CD4-positive, alpha-beta memory T cell (primary cell): Measurements from ENCODE around the gene ARMC2. TPM values are rescaled to one million over a fixed set of nuclear protein-coding genes. Genes with fewer than 3 reads are reported as not detected.
A peak's percentile ranks its signal among the peaks of the same experiment; 100 is the strongest.
"Not testable (repeated sequence)": the region's sequence is repeated elsewhere in the genome, so short reads cannot be mapped to it uniquely, and the experiment has no call there.

ENCODE experiments used
- CTCF ChIA-PET: fragments of 350-600 bp; sonication (Branson Sonifier 250); formaldehyde crosslinking; loops from one replicate; lab custom pipeline; 2021; ENCODE audit warnings: inconsistent platforms; ENCODE audit not compliant: partially characterized antibody; lab: Charles Lee
- POLR2A ChIA-PET: fragments of 350-600 bp; sonication (Branson Sonifier 250); formaldehyde crosslinking; loops from one replicate; lab custom pipeline; 2021; ENCODE audit not compliant: partially characterized antibody; lab: Charles Lee
- DNase-seq, 5 donors: peaks; one replicate each; pipeline versions ENCODE4 v3.0.0 to v3.0.0-alpha.2; 2020 to 2022; ENCODE audit warnings: mixed read lengths in 1 of 5
- H3K27ac ChIP-seq: one replicate; pipeline ENCODE4 v1.7.0; 2013; ENCODE audit warnings: low read depth, low read length
- H3K27me3 ChIP-seq: 2 replicates; pipeline ENCODE4 v1.7.0; 2013; ENCODE audit warnings: mild to moderate bottlenecking, low read length, moderate library complexity; ENCODE audit not compliant: insufficient read depth
- H3K36me3 ChIP-seq: 2 replicates; pipeline ENCODE4 v1.7.0; 2013; ENCODE audit warnings: mild to moderate bottlenecking, low read length, moderate library complexity; ENCODE audit not compliant: insufficient read depth
- H3K4me1 ChIP-seq: 2 replicates; pipeline ENCODE4 v1.7.0; 2013; ENCODE audit warnings: mild to moderate bottlenecking, low read length, moderate library complexity; ENCODE audit not compliant: insufficient read depth
- H3K4me3 ChIP-seq, 2 donors: one replicate each; pipeline ENCODE4 v1.7.0; 2013; ENCODE audit warnings: low read length in 2 of 2, mild to moderate bottlenecking in 1 of 2
- H3K9me3 ChIP-seq, 2 donors: one replicate each; pipeline ENCODE4 v1.7.0; 2013; ENCODE audit warnings: low read length in 2 of 2, control low read depth in 1 of 2; ENCODE audit not compliant: control insufficient read depth in 1 of 2
- H3K27ac Mint-ChIP-seq, 7 donors: one replicate each; pipeline ENCODE4 v1.8.0; 2020 to 2021; ENCODE audit warnings: mixed read lengths in 7 of 7, mild to moderate bottlenecking in 6 of 7, inconsistent platforms in 3 of 7, moderate library complexity in 3 of 7
- H3K27me3 Mint-ChIP-seq, 2 donors: one replicate each; pipeline ENCODE4 v1.8.0; 2020 to 2021; ENCODE audit warnings: mixed read lengths in 2 of 2
- H3K36me3 Mint-ChIP-seq, 2 donors: one replicate each; pipeline ENCODE4 v1.8.0; 2020 to 2021; ENCODE audit warnings: mixed read lengths in 2 of 2, inconsistent platforms in 1 of 2, mild to moderate bottlenecking in 1 of 2
- H3K4me1 Mint-ChIP-seq, 4 donors: one replicate each; pipeline ENCODE4 v1.8.0; 2020 to 2021; ENCODE audit warnings: mixed read lengths in 4 of 4, mild to moderate bottlenecking in 1 of 4
- H3K4me3 Mint-ChIP-seq, 8 donors: one replicate each; pipeline ENCODE4 v1.8.0; 2020 to 2021; ENCODE audit warnings: mixed read lengths in 8 of 8, mild to moderate bottlenecking in 7 of 8, moderate library complexity in 6 of 8, inconsistent platforms in 3 of 8
- H3K9me3 Mint-ChIP-seq, 8 donors: one replicate each; pipeline ENCODE4 v1.8.0; 2020 to 2021; ENCODE audit warnings: mixed read lengths in 8 of 8, mild to moderate bottlenecking in 5 of 8, inconsistent platforms in 3 of 8, moderate library complexity in 1 of 8
- intact Hi-C: fragments of 100-400 bp; cut with micrococcal nuclease; formaldehyde crosslinking; loops from one replicate; pipeline ENCODE4 v1.15.1; 2023
- polyA plus RNA-seq, 2 donors: library from polyadenylated mRNA; unstranded; fragments of 300-500 nt; fragmentation: Illumina TruSeq; gene quantifications; one replicate each; pipeline ENCODE4 v1.2.3, GENCODE V29; 2021
- total RNA-seq, 2 experiments: library from RNA; stranded (reverse); gene quantifications; one replicate each; pipeline ENCODE4 v1.2.3, GENCODE V29; 2021

ARMC2 gene
- total and polyA plus RNA-seq, 4 experiments from 2014 or later: 3.2 to 11.2 (median 7.0) TPM

DNA sequence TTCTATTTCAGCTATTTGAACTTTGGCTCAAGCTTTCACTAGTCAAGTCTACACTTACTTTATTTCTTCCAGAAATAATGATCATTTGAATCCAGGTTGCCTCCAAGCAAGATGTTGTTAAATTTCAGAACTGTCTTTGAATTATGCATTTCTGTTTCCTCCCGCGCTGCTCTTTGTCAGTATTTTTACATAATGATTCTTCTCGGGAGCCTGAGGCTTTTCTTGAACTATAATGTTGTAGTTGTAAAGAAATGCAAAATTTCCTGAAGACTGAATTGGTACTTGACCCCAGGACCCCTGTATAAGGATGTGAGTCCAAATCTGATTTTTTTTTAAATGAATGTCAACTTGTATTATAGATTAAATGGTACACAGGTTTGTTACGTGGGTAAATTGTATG lies 80.4 kb downstream of the ARMC2 start:
- no peaks in the 10 kb centered on the region for H3K27me3 Mint-ChIP-seq
- POLR2A ChIA-PET: no interaction called here

DNA sequence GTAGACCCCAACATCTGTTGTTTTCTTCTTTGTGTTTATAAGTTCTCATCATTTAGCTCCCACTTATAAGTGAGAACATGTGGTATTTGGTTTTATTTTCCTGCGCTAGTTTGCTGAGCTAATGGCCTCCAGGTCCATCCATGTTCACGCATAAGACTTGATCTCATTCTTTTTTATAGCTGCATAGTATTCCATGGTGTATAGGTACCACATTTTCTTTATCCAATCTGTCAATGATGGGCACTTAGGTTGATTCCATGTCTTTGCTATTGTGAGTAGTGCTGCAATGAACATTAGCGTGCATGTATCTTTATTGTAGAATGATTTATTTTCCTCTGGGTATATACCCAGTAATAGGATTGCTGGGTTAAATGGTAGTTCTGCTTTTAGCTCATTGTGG lies 82.9 kb downstream of the ARMC2 start:
- H3K36me3 ChIP-seq, H3K27me3 ChIP-seq, H3K4me3 ChIP-seq, H3K36me3 Mint-ChIP-seq, H3K4me1 Mint-ChIP-seq, H3K9me3 ChIP-seq, H3K27me3 Mint-ChIP-seq, H3K9me3 Mint-ChIP-seq, H3K4me3 Mint-ChIP-seq, DNase-seq, intact Hi-C loops, H3K4me1 ChIP-seq, H3K27ac ChIP-seq, POLR2A ChIA-PET: not testable (repeated sequence)
- CTCF ChIA-PET: interaction anchor here (0.7 to 2.0 kb wide), 2 partner anchors 12 to 41 kb away, joined by 3 to 11 read pairs; no protein-coding TSS in a partner anchor
- H3K27ac Mint-ChIP-seq: peak overlapping the region in 1 of 7 donors; percentile 23

More for the DNA sequence above, 80.4 kb downstream of the ARMC2 start:
- peaks cover 0 to 6% (median under 1%) of the 10 kb centered on the region in 8 donors for H3K9me3 Mint-ChIP-seq
- H3K36me3 Mint-ChIP-seq: peaks cover 0 to 5% of the 10 kb centered on the region in 2 donors
- Histone ChIP-seq H3K4me1 (peaks cover 16% of the 10 kb centered on the region), H3K36me3 (no peaks in the 10 kb centered on the region), H3K27me3 (no peaks in the 10 kb centered on the region), H3K9me3 (no peaks in the 10 kb centered on the region), H3K27ac (no peak overlapping the region), H3K4me3 (no peak overlapping the region)
- H3K27ac Mint-ChIP-seq: no peak overlapping the region
- CTCF ChIA-PET: interaction anchor here (1.8 kb wide), 1 partner anchor 35 kb away, joined by 5 read pairs; no protein-coding TSS in a partner anchor
- H3K4me3 Mint-ChIP-seq: no peak overlapping the region
- H3K4me1 Mint-ChIP-seq: peaks cover 11 to 23% (median 15%) of the 10 kb centered on the region in 4 donors
- DNase-seq: no peak
- intact Hi-C loops: no loop called here

DNA sequence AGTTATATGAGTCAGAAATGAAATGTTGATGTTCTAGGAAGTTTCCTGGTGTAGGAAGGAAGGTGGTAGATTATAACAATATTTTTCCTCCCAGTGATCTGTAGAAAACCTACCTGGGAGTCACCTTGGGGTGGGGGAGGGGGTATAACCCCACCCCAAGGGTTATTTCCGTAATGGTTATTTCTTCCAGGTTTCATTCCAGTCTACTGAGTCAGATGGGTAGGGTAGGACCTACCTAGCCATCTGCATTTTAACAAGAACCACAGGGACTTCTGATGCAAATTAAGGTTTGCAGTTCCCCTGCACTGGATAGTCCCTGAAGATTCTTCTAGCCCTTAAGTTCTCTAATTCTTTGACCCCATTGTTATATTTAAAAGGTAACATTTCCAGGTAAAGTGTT lies 88.9 kb downstream of the ARMC2 start:
- H3K4me1 Mint-ChIP-seq: peaks cover 6 to 23% (median 14%) of the 10 kb centered on the region in 4 donors
- intact Hi-C loops: no loop called here
- Histone ChIP-seq H3K9me3 (no peaks in the 10 kb centered on the region), H3K4me3 (no peak overlapping the region), H3K27me3 (no peaks in the 10 kb centered on the region), H3K27ac (no peak overlapping the region), H3K36me3 (no peaks in the 10 kb centered on the region), H3K4me1 (peaks cover 12% of the 10 kb centered on the region)
- ChIA-PET CTCF (no interaction called here), POLR2A (no interaction called here)
- H3K36me3 Mint-ChIP-seq: peaks cover 0 to 4% of the 10 kb centered on the region in 2 donors
- no peak overlapping the region for H3K4me3 Mint-ChIP-seq
- no peaks in the 10 kb centered on the region for H3K27me3 Mint-ChIP-seq
- no peak overlapping the region for H3K27ac Mint-ChIP-seq
- no peak for DNase-seq
- peaks cover 0 to 4% (median 0%) of the 10 kb centered on the region in 8 donors for H3K9me3 Mint-ChIP-seq

DNA sequence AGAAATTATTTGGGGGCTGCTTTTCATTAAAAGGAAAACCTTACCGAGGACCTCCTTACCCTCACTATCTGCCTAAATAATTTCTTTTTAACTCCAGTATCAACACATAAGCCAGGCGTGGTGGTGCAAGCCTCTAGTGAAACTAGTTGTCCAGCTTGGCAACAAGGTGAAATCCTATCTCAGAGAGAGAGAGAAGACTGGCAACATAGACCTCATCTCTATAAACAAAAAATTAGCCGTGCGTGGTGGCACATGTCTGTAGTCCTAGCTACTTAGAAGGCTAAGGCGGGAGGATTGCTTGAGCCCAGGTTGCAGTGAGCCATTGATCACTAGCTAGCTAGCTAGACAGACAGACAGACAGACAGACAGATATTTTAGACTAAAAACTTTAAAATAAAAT lies 92.5 kb downstream of the ARMC2 start:
- POLR2A ChIA-PET: interaction anchor here (0.6 to 1.4 kb wide), 3 partner anchors 17 to 130 kb away, joined by 3 read pairs; no protein-coding TSS in a partner anchor

DNA sequence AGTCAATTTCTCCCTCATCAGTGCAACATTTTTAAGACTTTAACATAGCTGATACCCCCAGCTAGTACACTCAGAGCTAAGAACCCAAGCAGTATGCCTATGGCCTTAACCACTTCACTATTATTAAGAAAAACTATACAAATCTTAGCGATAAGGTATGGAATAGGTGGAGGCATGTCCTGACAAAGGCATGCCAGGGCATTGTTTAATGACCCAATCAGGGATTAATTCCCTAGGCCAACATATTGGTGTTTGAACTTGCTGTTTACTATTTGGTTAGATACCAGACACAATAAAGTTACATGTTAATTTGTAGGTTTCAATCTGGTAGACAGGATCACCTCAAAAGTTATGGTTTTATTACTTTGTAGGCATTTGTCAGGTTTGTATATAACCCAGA lies 93.1 kb downstream of the ARMC2 start:
- intact Hi-C loops: loop anchor here (5.0 kb wide), 3 partner anchors 39 to 384 kb away; no protein-coding TSS in a partner anchor
- Mint-ChIP-seq H3K27ac (peak overlapping the region in 2 of 7 donors; percentile 1 to 22), H3K4me1 (peaks cover 15 to 61% (median 36%) of the 10 kb centered on the region in 4 donors), H3K27me3 (no peaks in the 10 kb centered on the region), H3K9me3 (peaks cover 0 to 4% (median 0%) of the 10 kb centered on the region in 8 donors), H3K4me3 (peak overlapping the region in 1 of 8 donors; percentile 22), H3K36me3 (peaks cover 0 to 4% of the 10 kb centered on the region in 2 donors)
- Histone ChIP-seq H3K27me3 (no peaks in the 10 kb centered on the region), H3K9me3 (no peaks in the 10 kb centered on the region), H3K4me1 (peaks cover 37% of the 10 kb centered on the region), H3K27ac (no peak overlapping the region), H3K4me3 (no peak overlapping the region), H3K36me3 (no peaks in the 10 kb centered on the region)
- ChIA-PET POLR2A (interaction anchor here (0.6 to 1.8 kb wide), 4 partner anchors 14 to 68 kb away, joined by 3 to 4 read pairs (median 3); no protein-coding TSS in a partner anchor), CTCF (interaction anchor here (1.5 kb wide), 1 partner anchor 39 kb away, joined by 3 read pairs; no protein-coding TSS in a partner anchor)
- no peak for DNase-seq

More for the DNA sequence above, 92.5 kb downstream of the ARMC2 start:
- no peak overlapping the region for H3K27ac ChIP-seq
- H3K36me3 ChIP-seq: no peaks in the 10 kb centered on the region
- CTCF ChIA-PET: no interaction called here
- Mint-ChIP-seq H3K4me1 (peaks cover 15 to 55% (median 36%) of the 10 kb centered on the region in 4 donors), H3K9me3 (peaks cover 0 to 4% (median 0%) of the 10 kb centered on the region in 8 donors), H3K36me3 (peaks cover 0 to 4% of the 10 kb centered on the region in 2 donors), H3K4me3 (peak overlapping the region in 3 of 8 donors; percentile 24 to 49 (median 44)), H3K27ac (no peak overlapping the region), H3K27me3 (no peaks in the 10 kb centered on the region)
- no peak for DNase-seq
- no peak overlapping the region for H3K4me3 ChIP-seq
- no peaks in the 10 kb centered on the region for H3K27me3 ChIP-seq
- H3K4me1 ChIP-seq: peaks cover 37% of the 10 kb centered on the region
- intact Hi-C loops: loop anchor here (5.0 kb wide), 3 partner anchors 38 to 383 kb away; no protein-coding TSS in a partner anchor
- H3K9me3 ChIP-seq: no peaks in the 10 kb centered on the region

DNA sequence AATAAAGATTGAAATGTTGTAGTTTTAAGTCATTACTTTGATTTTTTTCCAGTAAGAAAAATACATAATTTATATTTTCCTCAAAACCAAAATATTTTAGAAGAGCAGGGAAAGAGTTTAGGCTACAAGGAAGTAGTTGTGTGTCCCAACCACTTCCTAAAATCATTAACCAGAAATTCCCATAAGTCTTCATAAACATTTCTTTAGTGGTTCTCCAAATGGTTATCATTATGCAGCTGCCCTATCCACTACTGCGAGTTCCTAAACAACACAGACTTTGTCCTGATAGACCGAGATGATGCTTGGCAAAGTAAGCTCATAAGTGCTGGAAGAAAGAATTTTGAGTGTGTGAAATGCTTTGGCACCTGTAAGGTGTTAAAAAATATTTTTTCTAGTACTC lies 93.6 kb downstream of the ARMC2 start:
- H3K4me3 ChIP-seq: no peak overlapping the region
- peaks cover 19 to 66% (median 40%) of the 10 kb centered on the region in 4 donors for H3K4me1 Mint-ChIP-seq
- no peaks in the 10 kb centered on the region for H3K27me3 ChIP-seq
- H3K4me3 Mint-ChIP-seq: peak overlapping the region in 3 of 8 donors; percentile 43 to 88 (median 55)
- H3K4me1 ChIP-seq: peaks cover 37% of the 10 kb centered on the region
- no peaks in the 10 kb centered on the region for H3K36me3 ChIP-seq
- intact Hi-C loops: loop anchor here (2.0 to 5.0 kb wide), 5 partner anchors 40 to 385 kb away; partner anchors contain the start of gene ARMC2
- peak overlapping the region in 5 of 7 donors; percentile 35 to 88 (median 81) for H3K27ac Mint-ChIP-seq
- CTCF ChIA-PET: interaction anchor here (1.5 to 3.1 kb wide), 2 partner anchors 40 to 131 kb away, joined by 3 to 16 read pairs; no protein-coding TSS in a partner anchor
- no peaks in the 10 kb centered on the region for H3K9me3 ChIP-seq
- H3K27ac ChIP-seq: peak overlapping the region; percentile 39
- POLR2A ChIA-PET: interaction anchor here (1.3 to 1.9 kb wide), 5 partner anchors 14 to 383 kb away, joined by 3 to 11 read pairs (median 4); no protein-coding TSS in a partner anchor
- peaks cover 0 to 4% of the 10 kb centered on the region in 2 donors for H3K36me3 Mint-ChIP-seq
- no peak for DNase-seq
- peaks cover 0 to 4% (median 0%) of the 10 kb centered on the region in 8 donors for H3K9me3 Mint-ChIP-seq
- H3K27me3 Mint-ChIP-seq: no peaks in the 10 kb centered on the region
